H9 (cell line): ENCODE results near the gene HIPK1. TPM values are rescaled to one million over a fixed set of nuclear protein-coding genes. Genes with fewer than 3 reads are reported as not detected.

ENCODE experiments used
- DNase-seq: peaks from one replicate; pipeline ENCODE4 v3.0.0-alpha.2; 2017
- H2AFZ ChIP-seq: one replicate; pipeline ENCODE4 v1.6.1; 2013; ENCODE audit warnings: mild to moderate bottlenecking, low read length, control low read depth, moderate library complexity
- H2AK5ac ChIP-seq: 2 replicates; pipeline ENCODE4 v1.6.1; 2013; ENCODE audit warnings: low read length, control low read depth, mixed read lengths; ENCODE audit not compliant: insufficient read length
- H2BK120ac ChIP-seq: one replicate; pipeline ENCODE4 v1.6.1; 2013; ENCODE audit warnings: low read depth, mild to moderate bottlenecking, low read length, control low read depth, inconsistent platforms; ENCODE audit not compliant: poor library complexity, severe bottlenecking
- H2BK12ac ChIP-seq: 2 replicates; pipeline ENCODE4 v1.6.1; 2013; ENCODE audit warnings: low read length, control low read depth, mixed read lengths, low read depth; ENCODE audit not compliant: insufficient read length
- H2BK15ac ChIP-seq: 2 replicates; pipeline ENCODE4 v1.6.1; 2013; ENCODE audit warnings: low read depth, low read length, control low read depth
- H2BK20ac ChIP-seq: one replicate; pipeline ENCODE4 v1.6.1; 2013; ENCODE audit warnings: low read depth, mild to moderate bottlenecking, low read length, control low read depth, inconsistent platforms; ENCODE audit not compliant: poor library complexity, severe bottlenecking
- H2BK5ac ChIP-seq: 2 replicates; pipeline ENCODE4 v1.6.1; 2013; ENCODE audit warnings: low read length, control low read depth, mixed read lengths; ENCODE audit not compliant: insufficient read length
- H3K14ac ChIP-seq: 2 replicates; pipeline ENCODE4 v1.6.1; 2013; ENCODE audit warnings: low read length, control low read depth; ENCODE audit not compliant: insufficient read depth
- H3K18ac ChIP-seq: 2 replicates; pipeline ENCODE4 v1.6.1; 2013; ENCODE audit warnings: low read depth, mild to moderate bottlenecking, mixed read lengths, low read length, control low read depth; ENCODE audit not compliant: insufficient read length
- H3K23ac ChIP-seq: 2 replicates; pipeline ENCODE4 v1.6.1; 2013; ENCODE audit warnings: low read length, control low read depth, mixed read lengths, low read depth; ENCODE audit not compliant: insufficient read length
- H3K23me2 ChIP-seq: 2 replicates; pipeline ENCODE4 v1.6.1; 2013; ENCODE audit warnings: low read depth, mild to moderate bottlenecking, mixed read lengths, low read length, control low read depth; ENCODE audit not compliant: insufficient read length, poor library complexity, severe bottlenecking
- H3K27ac ChIP-seq: 2 replicates; pipeline ENCODE4 v1.5.1; 2013; ENCODE audit warnings: low read length, control low read depth, mixed read lengths, low read depth; ENCODE audit not compliant: insufficient read length
- H3K27me3 ChIP-seq: 2 replicates; pipeline ENCODE4 v1.6.1; 2013; ENCODE audit warnings: low read length, control low read depth, inconsistent platforms; ENCODE audit not compliant: insufficient read depth
- H3K4ac ChIP-seq: 2 replicates; pipeline ENCODE4 v1.6.1; 2013; ENCODE audit warnings: low read depth, mild to moderate bottlenecking, control low read depth, inconsistent platforms, low read length, moderate library complexity
- H3K4me1 ChIP-seq: 2 replicates; pipeline ENCODE4 v1.6.1; 2013; ENCODE audit warnings: low read length, control low read depth, inconsistent platforms; ENCODE audit not compliant: insufficient read depth
- H3K4me2 ChIP-seq: 2 replicates; pipeline ENCODE4 v1.6.1; 2013; ENCODE audit warnings: low read length, control low read depth, mixed read lengths; ENCODE audit not compliant: insufficient read length, insufficient read depth
- H3K56ac ChIP-seq: 2 replicates; pipeline ENCODE4 v1.6.1; 2013; ENCODE audit warnings: low read depth, mild to moderate bottlenecking, mixed read lengths, low read length, control low read depth; ENCODE audit not compliant: insufficient read length
- H3K79me1 ChIP-seq: 2 replicates; pipeline ENCODE4 v1.6.1; 2013; ENCODE audit warnings: low read depth, mild to moderate bottlenecking, moderate library complexity, low read length, control low read depth, inconsistent platforms; ENCODE audit not compliant: insufficient read depth, poor library complexity, severe bottlenecking
- H3K79me2 ChIP-seq: 2 replicates; pipeline ENCODE4 v1.6.1; 2013; ENCODE audit warnings: low read length, control low read depth, inconsistent platforms; ENCODE audit not compliant: insufficient read depth
- H3K9ac ChIP-seq: 2 replicates; pipeline ENCODE4 v1.6.1; 2013; ENCODE audit warnings: low read length, control low read depth, mixed read lengths; ENCODE audit not compliant: insufficient read length; ENCODE audit errors: extremely low read depth
- H3K9me3 ChIP-seq: one replicate; pipeline ENCODE4 v1.6.1; 2013; ENCODE audit warnings: low read depth, low read length, inconsistent platforms; ENCODE audit not compliant: control insufficient read depth
- H3T11ph ChIP-seq: one replicate; pipeline ENCODE4 v1.6.1; 2013; ENCODE audit warnings: mild to moderate bottlenecking, low read length, control low read depth, inconsistent platforms
- H4K20me1 ChIP-seq: one replicate; pipeline ENCODE4 v1.6.1; 2013; ENCODE audit not compliant: control insufficient read depth, insufficient read length, insufficient read depth
- H4K5ac ChIP-seq: 2 replicates; pipeline ENCODE4 v1.6.1; 2013; ENCODE audit warnings: low read depth, mild to moderate bottlenecking, mixed read lengths, low read length, control low read depth; ENCODE audit not compliant: insufficient read length
- H4K8ac ChIP-seq: replicated peaks from 2 replicates; pipeline ENCODE4 v1.6.1; 2013; ENCODE audit warnings: low read length, control low read depth, mixed read lengths, low read depth; ENCODE audit not compliant: insufficient read length
- H4K91ac ChIP-seq: 2 replicates; pipeline ENCODE4 v1.6.1; 2013; ENCODE audit warnings: low read depth, mild to moderate bottlenecking, moderate library complexity, mixed read lengths, low read length, control low read depth; ENCODE audit not compliant: insufficient read length
- H3K27ac Mint-ChIP-seq, 3 experiments: 2 replicates in 2 of 3; 3 replicates in 1 of 3; pipeline ENCODE4 v1.8.0; 2020 to 2021; ENCODE audit warnings: mixed read lengths in 3 of 3, mild to moderate bottlenecking in 1 of 3, moderate library complexity in 1 of 3
- H3K27me3 Mint-ChIP-seq: 2 replicates; pipeline ENCODE4 v1.8.0; 2021; ENCODE audit warnings: low read depth, mild to moderate bottlenecking, moderate library complexity, mixed read lengths
- H3K36me3 Mint-ChIP-seq, 3 experiments: 2 replicates in 2 of 3; 3 replicates in 1 of 3; pipeline ENCODE4 v1.8.0; 2020 to 2021; ENCODE audit warnings: low read depth in 3 of 3, mixed read lengths in 3 of 3; ENCODE audit not compliant: insufficient read depth in 1 of 3
- H3K4me1 Mint-ChIP-seq, 2 experiments: 2 replicates each; pipeline ENCODE4 v1.8.0; 2020; ENCODE audit warnings: mixed read lengths in 2 of 2
- H3K4me3 Mint-ChIP-seq, 2 experiments: 2 replicates in 1 of 2; 3 replicates in 1 of 2; pipeline ENCODE4 v1.8.0; 2020 to 2021; ENCODE audit warnings: mild to moderate bottlenecking in 2 of 2, mixed read lengths in 2 of 2, moderate library complexity in 1 of 2
- H3K9me3 Mint-ChIP-seq, 2 experiments: 2 replicates in 1 of 2; 3 replicates in 1 of 2; pipeline ENCODE4 v1.8.0; 2020; ENCODE audit warnings: mild to moderate bottlenecking in 2 of 2, mixed read lengths in 2 of 2, moderate library complexity in 1 of 2
- CTCF ChIP-seq: fragments of 200-600 bp; sonication (generic); conservative IDR thresholded peaks from 3 replicates; pipeline ENCODE4 v1.8.0; 2021; ENCODE audit warnings: antibody characterized with exemption, mild to moderate bottlenecking
- WGBS: extraction: QIAGEN DNeasy Blood & Tissue Kit; methylation state at CpG from one replicate; pipeline ENCODE4 v1.1.7; 2013; ENCODE audit warnings: missing lambda C conversion rate, low lambda C conversion rate, mixed read lengths; ENCODE audit not compliant: insufficient read length; ENCODE audit errors: extremely low coverage; 5-methylcytosine and 5-hydroxymethylcytosine counted together
- total RNA-seq: library from RNA; stranded (reverse); gene quantifications from 2 replicates; pipeline ENCODE4 v1.2.1, GENCODE V29; 2021

The HIPK1 gene
- total RNA-seq, 1 experiment from 2014 or later = 65.7 TPM

GRCh38 chr1:113958691-113959090, 29.6 kb downstream of the HIPK1 start:
- no peak overlapping the region for H3T11ph ChIP-seq
- no peak overlapping the region for H3K18ac ChIP-seq
- H3K9me3 Mint-ChIP-seq = no peaks in the 10 kb centered on the region
- H3K4me1 ChIP-seq = no peaks in the 10 kb centered on the region
- no peak overlapping the region for H3K14ac ChIP-seq
- no peak overlapping the region for H2BK20ac ChIP-seq
- H3K79me1 ChIP-seq = no peaks in the 10 kb centered on the region
- H3K23me2 ChIP-seq = no peaks in the 10 kb centered on the region
- H3K9ac ChIP-seq = no peak overlapping the region
- TF ChIP-seq CTCF = no peak
- no peaks in the 10 kb centered on the region for H4K20me1 ChIP-seq
- no peak overlapping the region for H2AK5ac ChIP-seq
- H2BK5ac ChIP-seq = no peak overlapping the region
- no peak overlapping the region for H4K91ac ChIP-seq
- H2BK15ac ChIP-seq = no peak overlapping the region
- H3K27ac ChIP-seq = no peak overlapping the region
- peaks cover 4 to 5% of the 10 kb centered on the region in 2 experiments; a peak in 3 of 4 replicates for H3K4me1 Mint-ChIP-seq
- no CpG with 5 or more reads among the region's 1 CpG for WGBS
- H3K79me2 ChIP-seq = no peaks in the 10 kb centered on the region
- H3K23ac ChIP-seq = no peak overlapping the region
- H3K27ac Mint-ChIP-seq = no peak overlapping the region
- H2BK12ac ChIP-seq = no peak overlapping the region
- H3K4me2 ChIP-seq = no peak overlapping the region
- no peak overlapping the region for H2AFZ ChIP-seq
- H3K27me3 Mint-ChIP-seq = no peaks in the 10 kb centered on the region
- H3K27me3 ChIP-seq = no peaks in the 10 kb centered on the region
- no peaks in the 10 kb centered on the region for H3K9me3 ChIP-seq
- H3K4me3 Mint-ChIP-seq = no peak overlapping the region
- H3K56ac ChIP-seq = no peak overlapping the region
- no peak for DNase-seq
- no peak overlapping the region for H4K5ac ChIP-seq
- no peak overlapping the region for H3K4ac ChIP-seq
- peaks cover 11 to 59% (median 54%) of the 10 kb centered on the region in 3 experiments; a peak in 6 of 7 replicates for H3K36me3 Mint-ChIP-seq
- H2BK120ac ChIP-seq = no peak overlapping the region
- no peak overlapping the region for H4K8ac ChIP-seq
